HCT116 (cell line): ENCODE results near the gene STK24. TPM values are rescaled to one million over a fixed set of nuclear protein-coding genes. Genes with fewer than 3 reads are reported as not detected.

ENCODE experiments used
- ATAC-seq: fragments of 200-7000 bp; cut with Tn5 transposase; 2 replicates; pipeline ENCODE4 v1.9.1; 2020; ENCODE audit warnings: mild to moderate bottlenecking, moderate library complexity
- BruUV-seq: library from RNA; stranded (reverse); fragments of 400-500 nt; replicated peaks from 2 replicates; lab custom pipeline; 2021; lab: Mats Ljungman, UMichigan
- CTCF ChIA-PET: fragments of 300-600 bp; sonication (Branson Sonifier 250); formaldehyde crosslinking; loops from one replicate; lab custom pipeline; 2021; ENCODE audit warnings: antibody characterized with exemption; lab: Charles Lee
- POLR2A ChIA-PET: fragments of 300-600, 350-600 bp; sonication (Branson Sonifier 250); formaldehyde crosslinking; loops from one replicate; lab custom pipeline; 2021; ENCODE audit warnings: antibody characterized with exemption; lab: Charles Lee
- RAD21 ChIA-PET, 2 experiments: fragments of 300-600 bp; sonication (Branson Sonifier 250); formaldehyde crosslinking; loops; one replicate each; lab custom pipeline; 2023; ENCODE audit warnings: low total read pairs in 2 of 2; ENCODE audit not compliant: uncharacterized antibody in 2 of 2, unreplicated experiment in 2 of 2, low non-redundant PET in 1 of 2; lab: Charles Lee
- DNase-seq: peaks from one replicate; pipeline ENCODE4 v3.0.0-alpha.2; 2010; ENCODE audit warnings: low read depth, low spot score
- H2AFZ ChIP-seq: fragments of 200-600 bp; shearing (Covaris generic), sonication (generic); 2 replicates; pipeline ENCODE4 v1.6.1; 2017; ENCODE audit warnings: low read depth, mixed run types, mixed read lengths, antibody characterized with exemption, low read length; ENCODE audit not compliant: poor library complexity, severe bottlenecking
- H3K27ac ChIP-seq: 2 replicates; pipeline ENCODE4 v1.5.1; 2012; ENCODE audit warnings: low read depth, low read length
- H3K27me3 ChIP-seq: fragments of 200-600 bp; sonication (generic); 2 replicates; pipeline ENCODE4 v1.6.1; 2016; ENCODE audit warnings: mixed run types, low read length, mixed read lengths; ENCODE audit not compliant: insufficient read depth
- H3K36me3 ChIP-seq, 2 experiments: fragments of 200-500 bp in 1 of 2; fragments of 200-600 bp in 1 of 2; sonication (Bioruptor generic) in 1 of 2; sonication (generic) in 1 of 2; 2 replicates each; pipeline versions ENCODE4 v1.5.1 to v1.6.1; 2014 to 2016; ENCODE audit warnings: low read length in 2 of 2, inconsistent platforms in 1 of 2, mixed read lengths in 1 of 2, mixed run types in 1 of 2; ENCODE audit not compliant: insufficient read depth in 2 of 2, control insufficient read depth in 1 of 2
- H3K4me1 ChIP-seq, 2 experiments: fragments of 200-600 bp in 1 of 2; sonication (generic) in 1 of 2; 2 replicates each; pipeline versions ENCODE4 v1.5.1 to v1.6.1; 2012 to 2017; ENCODE audit warnings: low read length in 2 of 2, inconsistent platforms in 1 of 2, mild to moderate bottlenecking in 1 of 2, mixed read lengths in 1 of 2, mixed run types in 1 of 2, moderate library complexity in 1 of 2; ENCODE audit not compliant: insufficient read depth in 2 of 2, control insufficient read depth in 1 of 2
- H3K4me2 ChIP-seq: fragments of 200-600 bp; sonication (generic); 2 replicates; pipeline ENCODE4 v1.6.1; 2017; ENCODE audit warnings: mixed run types, low read length, mixed read lengths
- H3K4me3 ChIP-seq, 2 experiments: fragments of 200-600 bp in 1 of 2; sonication (generic) in 1 of 2; replicated peaks in 1 of 2; 2 replicates each; pipeline ENCODE4 v1.5.1; 2011 to 2016; ENCODE audit warnings: low read length in 2 of 2, control low read depth in 1 of 2, low read depth in 1 of 2, mild to moderate bottlenecking in 1 of 2, mixed read lengths in 1 of 2, mixed run types in 1 of 2
- H3K79me2 ChIP-seq: fragments of 200-600 bp; sonication (generic); 2 replicates; pipeline ENCODE4 v1.6.1; 2017; ENCODE audit warnings: mild to moderate bottlenecking, mixed run types, low read length, moderate library complexity, mixed read lengths; ENCODE audit not compliant: insufficient read depth
- H3K9ac ChIP-seq: fragments of 200-600 bp; sonication (generic); 2 replicates; pipeline ENCODE4 v1.6.1; 2016; ENCODE audit warnings: low read length, mixed read lengths
- H3K9me2 ChIP-seq: fragments of 200-600 bp; sonication (generic), shearing (Covaris generic); 2 replicates; pipeline ENCODE4 v1.6.1; 2017; ENCODE audit warnings: mixed run types, mild to moderate bottlenecking, moderate library complexity; ENCODE audit not compliant: insufficient read depth
- H3K9me3 ChIP-seq, 2 experiments: fragments of 200-500 bp in 1 of 2; fragments of 200-600 bp in 1 of 2; sonication (Bioruptor generic) in 1 of 2; sonication (generic) in 1 of 2; 2 replicates each; pipeline ENCODE4 v1.6.1; 2014 to 2017; ENCODE audit warnings: low read length in 2 of 2, mixed read lengths in 2 of 2, inconsistent platforms in 1 of 2, low read depth in 1 of 2, mild to moderate bottlenecking in 1 of 2, mixed run types in 1 of 2, moderate library complexity in 1 of 2; ENCODE audit not compliant: control insufficient read depth in 1 of 2, insufficient read depth in 1 of 2
- H4K20me1 ChIP-seq: fragments of 200-600 bp; sonication (generic), shearing (Covaris generic); 2 replicates; pipeline ENCODE4 v1.6.1; 2017; ENCODE audit warnings: mixed run types, mild to moderate bottlenecking, moderate library complexity; ENCODE audit not compliant: insufficient read depth
- CTCF ChIP-seq, 3 experiments: fragments of 200-600 bp in 1 of 3; sonication (generic) in 1 of 3; IDR thresholded peaks in 2 of 3; conservative IDR thresholded peaks in 1 of 3; 2 replicates each; pipeline ENCODE4 v1.5.1; 2012 to 2017; ENCODE audit warnings: low read depth in 2 of 3, low read length in 2 of 3, antibody characterized with exemption in 1 of 3, borderline replicate concordance in 1 of 3, control low read depth in 1 of 3, mild to moderate bottlenecking in 1 of 3, mixed read lengths in 1 of 3, mixed run types in 1 of 3, moderate library complexity in 1 of 3; ENCODE audit not compliant: insufficient read depth in 1 of 3
- JUND ChIP-seq: IDR thresholded peaks from 2 replicates; pipeline ENCODE4 v1.6.1; 2012
- RAD21 ChIP-seq: IDR thresholded peaks from 2 replicates; pipeline ENCODE4 v1.6.1; 2012; ENCODE audit warnings: low read depth, mild to moderate bottlenecking
- SIN3A ChIP-seq: IDR thresholded peaks from 2 replicates; pipeline ENCODE4 v1.6.1; 2012; ENCODE audit warnings: low read depth
- SP1 ChIP-seq: IDR thresholded peaks from 2 replicates; pipeline ENCODE4 v1.6.1; 2012; ENCODE audit warnings: low read depth
- SRF ChIP-seq: IDR thresholded peaks from 2 replicates; pipeline ENCODE4 v1.6.1; 2012; ENCODE audit warnings: low read depth
- intact Hi-C: fragments of 100-400 bp; cut with micrococcal nuclease; formaldehyde crosslinking; loops from 2 replicates; pipeline ENCODE4 v1.10.0; 2022
- total RNA-seq: library from RNA; stranded (reverse); gene quantifications from one replicate; pipeline ENCODE4 v1.2.1, GENCODE V29; 2021; ENCODE audit not compliant: unreplicated experiment

STK24 gene
- total RNA-seq, 1 experiment from 2014 or later, result 137 TPM

DNA sequence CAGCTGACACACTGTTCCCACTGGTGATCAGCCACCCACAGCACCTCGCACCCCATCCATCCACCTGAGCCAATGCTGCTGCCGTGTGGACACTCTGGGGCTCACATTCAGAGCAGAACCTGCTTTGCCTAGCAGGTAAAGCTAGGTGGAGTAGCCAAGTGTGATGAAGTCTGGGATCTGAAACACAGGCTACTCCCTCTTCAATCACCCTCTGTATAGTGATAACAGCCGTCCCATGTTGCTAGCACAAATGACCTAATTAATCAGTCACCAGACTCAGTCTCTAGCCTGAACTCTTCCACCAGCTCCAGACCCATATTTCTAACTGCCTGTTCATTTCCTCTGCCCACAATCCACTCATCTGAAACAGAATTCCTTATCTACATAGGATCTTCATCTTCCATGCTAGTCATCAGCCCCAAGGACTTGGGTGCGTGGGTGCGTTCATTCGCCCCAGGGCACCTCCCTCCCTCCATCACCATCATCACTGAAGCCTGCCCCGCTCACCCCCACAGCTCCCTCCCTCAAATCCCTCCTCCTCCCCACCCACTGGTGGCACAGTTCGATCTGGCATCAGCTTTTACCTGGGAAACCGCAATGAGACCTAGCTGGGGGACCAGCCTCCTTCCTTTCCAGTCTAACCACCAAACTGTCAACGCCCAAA is 19.8 kb downstream of the STK24 start:
- ChIA-PET RAD21 (no interaction called here), POLR2A (interaction anchor here (1.1 to 1.3 kb wide), 2 partner anchors 16 to 72 kb away, joined by 3 read pairs; no protein-coding TSS in a partner anchor)
- intact Hi-C loops, result no loop called here
- no peaks in the 10 kb centered on the region for H3K36me3 ChIP-seq
- peaks cover 0 to 21% of the 10 kb centered on the region in 2 experiments; a peak in 1 of 4 replicates for H3K4me1 ChIP-seq
- no peaks in the 10 kb centered on the region for H3K9me3 ChIP-seq
- no peak for DNase-seq
- H3K27ac ChIP-seq, result no peak overlapping the region
- H2AFZ ChIP-seq, result no peak overlapping the region
- TF ChIP-seq RAD21 (peak; percentile 40), CTCF (IDR thresholded peaks at IDR 0.05 in 2 of 3, conservative IDR thresholded peaks at IDR 0.05 in 1 of 3; ENCODE audit: borderline replicate concordance in 1 of 3, insufficient read depth in 1 of 3, low read depth in 2 of 3, low read length in 2 of 3) (peak in 1 of 3 experiments; percentile 35; a peak in 1 of 6 replicates), SRF (no peak)
- TF ChIP-seq, all 23 proteins: peak for 2
- Histone ChIP-seq H3K9me2 (no peaks in the 10 kb centered on the region), H3K27me3 (no peaks in the 10 kb centered on the region), H3K4me3 (no peak overlapping the region), H3K4me2 (no peak overlapping the region), H3K9ac (no peak overlapping the region), H3K79me2 (peaks cover 100% of the 10 kb centered on the region), H4K20me1 (peaks cover 21% of the 10 kb centered on the region)
- CTCF ChIA-PET, result interaction anchor here (1.1 kb wide), 2 partner anchors 109 to 116 kb away, joined by 3 to 6 read pairs; no protein-coding TSS in a partner anchor
- peak; percentile 52; the same call in 1 of the 2 replicates for ATAC-seq
- no TSS peak for BruUV-seq

DNA sequence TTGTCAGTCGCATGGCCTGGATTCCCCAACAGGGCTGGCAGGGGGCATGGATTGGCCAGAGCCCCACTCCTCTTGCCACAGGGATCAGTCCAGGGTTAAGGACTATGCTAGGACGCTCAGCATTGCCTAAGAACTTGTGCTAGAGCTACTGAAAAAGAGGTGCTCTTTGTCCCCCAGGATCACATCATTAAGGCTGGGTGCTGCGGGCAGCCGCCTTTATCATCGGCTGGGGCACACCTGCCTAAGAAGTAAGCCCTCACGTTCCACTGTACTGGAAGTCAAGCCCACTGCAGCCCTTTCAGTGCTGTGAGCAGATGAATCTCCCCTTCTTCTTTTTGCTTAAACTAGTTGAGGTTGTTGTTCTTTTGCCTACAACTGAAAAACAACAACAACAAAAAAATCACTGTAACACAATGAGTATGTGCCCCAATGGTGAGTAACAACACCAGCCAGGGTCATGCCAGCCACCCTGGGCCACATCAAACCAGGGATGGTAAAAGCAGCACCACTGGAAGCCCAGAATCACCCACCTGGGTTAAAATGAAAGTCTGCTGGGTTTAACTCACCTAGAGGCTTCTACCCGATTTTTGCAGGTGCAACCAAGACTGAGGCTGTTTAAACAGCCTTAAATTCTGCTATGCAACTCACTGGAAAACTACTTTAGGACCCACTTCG is 20.6 kb downstream of the STK24 start:
- intact Hi-C loops, result no loop called here
- H3K27ac ChIP-seq, result no peak overlapping the region
- no peak for ATAC-seq

More for the DNA sequence above, 20.6 kb downstream of the STK24 start:
- ChIA-PET RAD21 (interaction anchor here in 1 of 2 experiments (0.6 kb wide), 1 partner anchor 15 kb away, joined by 3 read pairs; no protein-coding TSS in a partner anchor), POLR2A (interaction anchor here (1.3 kb wide), 1 partner anchor 72 kb away, joined by 3 read pairs; no protein-coding TSS in a partner anchor), CTCF (interaction anchor here (1.1 kb wide), 1 partner anchor 117 kb away, joined by 6 read pairs; no protein-coding TSS in a partner anchor)
- Histone ChIP-seq H3K4me2 (no peak overlapping the region), H3K9ac (no peak overlapping the region), H3K27me3 (no peaks in the 10 kb centered on the region), H3K36me3 (no peaks in the 10 kb centered on the region), H3K4me3 (no peak overlapping the region), H2AFZ (no peak overlapping the region), H3K79me2 (peaks cover 100% of the 10 kb centered on the region), H4K20me1 (peaks cover 21% of the 10 kb centered on the region), H3K4me1 (peaks cover 0 to 21% of the 10 kb centered on the region in 2 experiments; a peak in 1 of 4 replicates), H3K9me2 (no peaks in the 10 kb centered on the region), H3K9me3 (no peaks in the 10 kb centered on the region)
- DNase-seq, result no peak
- no peak for TF ChIP-seq SIN3A
- TF ChIP-seq JUND, result no peak
- TF ChIP-seq SP1, result no peak
- BruUV-seq, result no TSS peak
